ENCODE measurements around the gene C6orf15. TPM values are rescaled to one million over a fixed set of nuclear protein-coding genes. Genes with fewer than 3 reads are reported as not detected.

Gene C6orf15
- polyA plus RNA-seq, 1 donor from 2014 or later, result not detected

DNA sequence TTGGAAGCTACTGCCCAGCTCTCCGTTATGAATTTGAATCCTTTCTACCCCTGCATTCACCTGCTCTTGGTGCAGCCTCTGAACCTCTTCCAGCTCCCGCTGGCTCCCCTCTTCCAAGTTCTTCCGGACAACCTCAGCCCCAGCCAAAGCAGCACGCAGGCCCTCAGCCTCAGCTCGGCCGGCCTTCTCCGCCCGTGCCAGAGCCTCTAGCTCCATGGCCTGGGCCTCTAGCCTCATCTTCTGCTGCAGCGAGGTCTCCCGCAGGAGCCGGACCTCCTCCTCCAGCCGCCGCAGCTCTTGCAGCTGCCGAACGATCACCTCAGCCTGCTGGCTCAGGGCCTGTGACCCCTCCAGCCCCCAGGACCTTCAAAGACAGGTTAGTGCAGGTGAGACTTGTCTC is 42.1 kb upstream of the C6orf15 start:
- no peak for TF ChIP-seq POLR2AphosphoS5 (IDR thresholded peaks at IDR 0.05)
- no peak for TF ChIP-seq EP300 (conservative IDR thresholded peaks at IDR 0.05; ENCODE audit: poor library complexity, severe bottlenecking)
- TF ChIP-seq, protein P1, sequence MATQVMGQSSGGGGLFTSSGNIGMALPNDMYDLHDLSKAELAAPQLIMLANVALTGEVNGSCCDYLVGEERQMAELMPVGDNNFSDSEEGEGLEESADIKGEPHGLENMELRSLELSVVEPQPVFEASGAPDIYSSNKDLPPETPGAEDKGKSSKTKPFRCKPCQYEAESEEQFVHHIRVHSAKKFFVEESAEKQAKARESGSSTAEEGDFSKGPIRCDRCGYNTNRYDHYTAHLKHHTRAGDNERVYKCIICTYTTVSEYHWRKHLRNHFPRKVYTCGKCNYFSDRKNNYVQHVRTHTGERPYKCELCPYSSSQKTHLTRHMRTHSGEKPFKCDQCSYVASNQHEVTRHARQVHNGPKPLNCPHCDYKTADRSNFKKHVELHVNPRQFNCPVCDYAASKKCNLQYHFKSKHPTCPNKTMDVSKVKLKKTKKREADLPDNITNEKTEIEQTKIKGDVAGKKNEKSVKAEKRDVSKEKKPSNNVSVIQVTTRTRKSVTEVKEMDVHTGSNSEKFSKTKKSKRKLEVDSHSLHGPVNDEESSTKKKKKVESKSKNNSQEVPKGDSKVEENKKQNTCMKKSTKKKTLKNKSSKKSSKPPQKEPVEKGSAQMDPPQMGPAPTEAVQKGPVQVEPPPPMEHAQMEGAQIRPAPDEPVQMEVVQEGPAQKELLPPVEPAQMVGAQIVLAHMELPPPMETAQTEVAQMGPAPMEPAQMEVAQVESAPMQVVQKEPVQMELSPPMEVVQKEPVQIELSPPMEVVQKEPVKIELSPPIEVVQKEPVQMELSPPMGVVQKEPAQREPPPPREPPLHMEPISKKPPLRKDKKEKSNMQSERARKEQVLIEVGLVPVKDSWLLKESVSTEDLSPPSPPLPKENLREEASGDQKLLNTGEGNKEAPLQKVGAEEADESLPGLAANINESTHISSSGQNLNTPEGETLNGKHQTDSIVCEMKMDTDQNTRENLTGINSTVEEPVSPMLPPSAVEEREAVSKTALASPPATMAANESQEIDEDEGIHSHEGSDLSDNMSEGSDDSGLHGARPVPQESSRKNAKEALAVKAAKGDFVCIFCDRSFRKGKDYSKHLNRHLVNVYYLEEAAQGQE (IDR thresholded peaks at IDR 0.05; ENCODE audit: borderline replicate concordance), result no peak
- no peak for TF ChIP-seq MXI1 (conservative IDR thresholded peaks at IDR 0.05; ENCODE audit: poor library complexity, severe bottlenecking)
- no peak for TF ChIP-seq TAF1 (IDR thresholded peaks at IDR 0.05; ENCODE audit: low read depth)
- no peak for TF ChIP-seq SMC3 (conservative IDR thresholded peaks at IDR 0.05; ENCODE audit: poor library complexity)
- TF ChIP-seq, protein P2, sequence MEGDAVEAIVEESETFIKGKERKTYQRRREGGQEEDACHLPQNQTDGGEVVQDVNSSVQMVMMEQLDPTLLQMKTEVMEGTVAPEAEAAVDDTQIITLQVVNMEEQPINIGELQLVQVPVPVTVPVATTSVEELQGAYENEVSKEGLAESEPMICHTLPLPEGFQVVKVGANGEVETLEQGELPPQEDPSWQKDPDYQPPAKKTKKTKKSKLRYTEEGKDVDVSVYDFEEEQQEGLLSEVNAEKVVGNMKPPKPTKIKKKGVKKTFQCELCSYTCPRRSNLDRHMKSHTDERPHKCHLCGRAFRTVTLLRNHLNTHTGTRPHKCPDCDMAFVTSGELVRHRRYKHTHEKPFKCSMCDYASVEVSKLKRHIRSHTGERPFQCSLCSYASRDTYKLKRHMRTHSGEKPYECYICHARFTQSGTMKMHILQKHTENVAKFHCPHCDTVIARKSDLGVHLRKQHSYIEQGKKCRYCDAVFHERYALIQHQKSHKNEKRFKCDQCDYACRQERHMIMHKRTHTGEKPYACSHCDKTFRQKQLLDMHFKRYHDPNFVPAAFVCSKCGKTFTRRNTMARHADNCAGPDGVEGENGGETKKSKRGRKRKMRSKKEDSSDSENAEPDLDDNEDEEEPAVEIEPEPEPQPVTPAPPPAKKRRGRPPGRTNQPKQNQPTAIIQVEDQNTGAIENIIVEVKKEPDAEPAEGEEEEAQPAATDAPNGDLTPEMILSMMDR (IDR thresholded peaks at IDR 0.05; ENCODE audit: poor library complexity, severe bottlenecking), result no peak
- no peak for TF ChIP-seq RAD21 (conservative IDR thresholded peaks at IDR 0.05)
- TF ChIP-seq EZH2 (IDR thresholded peaks at IDR 0.05; ENCODE audit: borderline replicate concordance, insufficient read depth, low read length, poor library complexity, severe bottlenecking), result no peak
- no peaks in the 10 kb centered on the region for H3F3A ChIP-seq (ENCODE audit: insufficient read depth, low read length, poor library complexity, severe bottlenecking)
- no peaks in the 10 kb centered on the region for H3K9me2 ChIP-seq (ENCODE audit: insufficient read depth, low read length)
- H4K20me1 ChIP-seq (ENCODE audit: insufficient read depth), result no peaks in the 10 kb centered on the region
- H3K9me3 ChIP-seq (ENCODE audit: low read length), result no peaks in the 10 kb centered on the region
- no peak overlapping the region for H3K27ac ChIP-seq (ENCODE audit: low read length)
- no peak overlapping the region for H3K9ac ChIP-seq (ENCODE audit: low read length)
- no peak overlapping the region for H3K4me2 ChIP-seq (ENCODE audit: low read length)
- no peak overlapping the region for H3K4me3 ChIP-seq (ENCODE audit: low read length)
- H2AFZ ChIP-seq (ENCODE audit: low read depth, low read length), result no peak overlapping the region
- no peaks in the 10 kb centered on the region for H3K79me2 ChIP-seq (replicated peaks; ENCODE audit: insufficient read depth, low read length)
- no peaks in the 10 kb centered on the region for H3K36me3 ChIP-seq (ENCODE audit: insufficient read depth, low read length)
- peaks cover 6% of the 10 kb centered on the region for H3K27me3 ChIP-seq (ENCODE audit: insufficient read depth, low read depth, low read length)

DNA sequence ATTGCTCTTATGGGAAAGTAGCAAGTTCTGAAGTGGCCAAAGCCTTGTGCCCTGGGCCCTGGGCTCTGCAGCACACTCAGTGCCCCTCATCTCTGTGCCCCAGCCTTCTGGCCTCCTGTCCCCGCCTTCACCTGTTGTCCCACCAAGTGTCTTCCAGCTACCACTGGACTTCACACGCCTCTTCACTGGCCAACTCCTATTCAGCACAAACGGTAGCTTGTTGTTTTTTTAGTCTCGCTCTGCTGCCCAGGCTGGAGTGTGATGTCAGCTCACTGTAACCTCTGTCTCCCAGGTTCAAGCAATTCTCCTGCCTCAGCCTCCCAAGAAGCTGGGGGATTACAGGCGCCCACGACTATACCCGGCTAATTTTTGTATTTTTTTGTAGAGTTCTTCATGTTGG is 40.4 kb upstream of the C6orf15 start:
- Histone ChIP-seq H3K27ac (ENCODE audit: low read length) (no peak overlapping the region), H2AFZ (ENCODE audit: low read depth, low read length) (no peak overlapping the region), H3K27me3 (ENCODE audit: insufficient read depth, low read depth, low read length) (no peaks in the 10 kb centered on the region), H3K4me2 (ENCODE audit: low read length) (no peak overlapping the region), H3K9me3 (ENCODE audit: low read length) (no peaks in the 10 kb centered on the region), H3K9me2 (ENCODE audit: insufficient read depth, low read length) (no peaks in the 10 kb centered on the region), H3F3A (ENCODE audit: insufficient read depth, low read length, poor library complexity, severe bottlenecking) (no peaks in the 10 kb centered on the region), H3K79me2 (replicated peaks; ENCODE audit: insufficient read depth, low read length) (no peaks in the 10 kb centered on the region), H3K4me3 (ENCODE audit: low read length) (no peak overlapping the region), H3K9ac (ENCODE audit: low read length) (no peak overlapping the region), H4K20me1 (ENCODE audit: insufficient read depth) (no peaks in the 10 kb centered on the region), H3K36me3 (ENCODE audit: insufficient read depth, low read length) (no peaks in the 10 kb centered on the region)
- TF ChIP-seq SMC3 (conservative IDR thresholded peaks at IDR 0.05; ENCODE audit: poor library complexity) (no peak), POLR2AphosphoS5 (IDR thresholded peaks at IDR 0.05) (no peak), TAF1 (IDR thresholded peaks at IDR 0.05; ENCODE audit: low read depth) (no peak), EP300 (conservative IDR thresholded peaks at IDR 0.05; ENCODE audit: poor library complexity, severe bottlenecking) (no peak), RAD21 (conservative IDR thresholded peaks at IDR 0.05) (no peak), MXI1 (conservative IDR thresholded peaks at IDR 0.05; ENCODE audit: poor library complexity, severe bottlenecking) (no peak), EZH2 (IDR thresholded peaks at IDR 0.05; ENCODE audit: borderline replicate concordance, insufficient read depth, low read length, poor library complexity, severe bottlenecking) (no peak)
- TF ChIP-seq, protein P2 (IDR thresholded peaks at IDR 0.05; ENCODE audit: poor library complexity, severe bottlenecking), result no peak
- TF ChIP-seq, protein P1 (IDR thresholded peaks at IDR 0.05; ENCODE audit: borderline replicate concordance), result no peak
